GM12878 (cell line): Measurements from ENCODE around the gene TAS2R42. TPM values are rescaled to one million over a fixed set of nuclear protein-coding genes. Genes with fewer than 3 reads are reported as not detected.
A peak's percentile ranks its signal among the peaks of the same experiment; 100 is the strongest.

Experiments used
- ATAC-seq: fragments of 200-7000 bp; cut with Tn5 transposase; 3 replicates; pipeline ENCODE4 v1.9.1; 2020; ENCODE audit warnings: mild to moderate bottlenecking, moderate library complexity
- BruUV-seq: library from RNA; stranded (reverse); fragments of 400-500 nt; replicated peaks from 2 replicates; lab custom pipeline; 2021; lab: Mats Ljungman, UMichigan
- CTCF ChIA-PET: fragments of 300-600 bp; sonication (Branson Sonifier 250); formaldehyde crosslinking; extraction: SDS; loops from one replicate; lab custom pipeline; 2021; ENCODE audit warnings: inconsistent platforms; lab: Yijun Ruan, JAX
- POLR2A ChIA-PET: fragments of 350-600 bp; formaldehyde crosslinking; extraction: SDS; loops from one replicate; lab custom pipeline; 2021; ENCODE audit warnings: inconsistent platforms; lab: Charles Lee
- RAD21 ChIA-PET: fragments of 300-600 bp; sonication (Branson Sonifier 250); formaldehyde crosslinking; loops from one replicate; lab custom pipeline; 2023; ENCODE audit warnings: antibody characterized with exemption; ENCODE audit not compliant: unreplicated experiment; lab: Charles Lee
- SMC1A ChIA-PET: fragments of 300-600 bp; sonication (Branson Sonifier 250); formaldehyde crosslinking; loops from one replicate; lab custom pipeline; 2023; ENCODE audit not compliant: unreplicated experiment, uncharacterized antibody; lab: Charles Lee
- DNase-seq: peaks from one replicate; pipeline ENCODE4 v3.0.0-alpha.2; 2011; ENCODE audit warnings: low read depth, low spot score
- FAIRE-seq: peaks from 3 replicates; lab custom pipeline; 2011; peaks lifted over from hg19 to GRCh38; lab: Jason Lieb, UNC
- H2AFZ ChIP-seq: 2 replicates; pipeline ENCODE4 v1.6.0; 2011; ENCODE audit warnings: low read depth, low read length, control low read depth; ENCODE audit not compliant: control insufficient read depth
- H3K27ac ChIP-seq: 2 replicates; pipeline ENCODE4 v1.5.1; 2011; ENCODE audit warnings: control low read depth; ENCODE audit not compliant: control insufficient read depth, insufficient read depth
- H3K27me3 ChIP-seq, 2 experiments: replicated peaks in 1 of 2; 2 replicates each; pipeline versions ENCODE4 v1.6.0 to v1.6.1; 2011; ENCODE audit warnings: low read length in 1 of 2; ENCODE audit not compliant: control insufficient read depth in 2 of 2, insufficient read depth in 2 of 2
- H3K36me3 ChIP-seq, 2 experiments: 2 replicates each; pipeline ENCODE4 v1.5.1; 2011; ENCODE audit warnings: low read length in 1 of 2; ENCODE audit not compliant: control insufficient read depth in 2 of 2, insufficient read depth in 2 of 2
- H3K4me1 ChIP-seq: 2 replicates; pipeline ENCODE4 v1.6.1; 2011; ENCODE audit warnings: mild to moderate bottlenecking, low read length, moderate library complexity, mixed read lengths; ENCODE audit not compliant: control insufficient read depth, insufficient read depth
- H3K4me2 ChIP-seq: 2 replicates; pipeline ENCODE4 v1.6.0; 2011; ENCODE audit warnings: control low read depth; ENCODE audit not compliant: control insufficient read depth, insufficient read depth
- H3K4me3 ChIP-seq: fragments of 200-600 bp; sonication (generic); 2 replicates; pipeline ENCODE4 v1.5.1; 2016
- H3K79me2 ChIP-seq: 2 replicates; pipeline ENCODE4 v1.6.0; 2011; ENCODE audit warnings: low read length; ENCODE audit not compliant: control insufficient read depth, insufficient read depth
- H3K9ac ChIP-seq: 2 replicates; pipeline ENCODE4 v1.8.0; 2011; ENCODE audit warnings: low read length, control low read depth, mixed read lengths; ENCODE audit not compliant: control insufficient read depth, insufficient read depth
- H3K9me3 ChIP-seq: replicated peaks from 3 replicates; pipeline ENCODE4 v1.5.1; 2011; ENCODE audit warnings: mild to moderate bottlenecking, low read length; ENCODE audit not compliant: control insufficient read depth, insufficient read depth
- H4K20me1 ChIP-seq: 2 replicates; pipeline ENCODE4 v1.6.0; 2011; ENCODE audit not compliant: control insufficient read depth, insufficient read depth
- CBFB ChIP-seq: IDR thresholded peaks from 2 replicates; pipeline ENCODE4 v1.6.1; 2016; ENCODE audit warnings: antibody characterized with exemption, low read depth
- EGR1 ChIP-seq, 2 experiments: IDR thresholded peaks; 1 replicate in 1 of 2; 2 replicates in 1 of 2; pipeline ENCODE4 v1.6.1; 2011 to 2012; ENCODE audit warnings: low read depth in 2 of 2, low read length in 2 of 2, borderline replicate concordance in 1 of 2, mild to moderate bottlenecking in 1 of 2, moderate library complexity in 1 of 2
- FOS ChIP-seq: IDR thresholded peaks from 3 replicates; pipeline ENCODE4 v1.6.1; 2011; ENCODE audit warnings: borderline replicate concordance; ENCODE audit not compliant: insufficient read length; ENCODE audit errors: extremely low read depth
- HCFC1 ChIP-seq: fragments of 150-350 bp; IDR thresholded peaks from 2 replicates; pipeline ENCODE4 v1.6.1; 2014; ENCODE audit warnings: low read length
- HDAC2 ChIP-seq: fragments of 200-600 bp; sonication (generic); IDR thresholded peaks from 2 replicates; pipeline ENCODE4 v1.6.1; 2017
- MEF2A ChIP-seq: IDR thresholded peaks from 2 replicates; pipeline ENCODE4 v1.6.1; 2011; ENCODE audit warnings: low read depth, mild to moderate bottlenecking, low read length, moderate library complexity; ENCODE audit not compliant: insufficient read depth
- MTA2 ChIP-seq: fragments of 450-650 bp; IDR thresholded peaks from 2 replicates; pipeline ENCODE4 v1.6.1; 2016; ENCODE audit warnings: low read depth, mild to moderate bottlenecking, moderate library complexity
- NR2C2 ChIP-seq: IDR thresholded peaks from 2 replicates; pipeline ENCODE4 v1.6.1; 2011; ENCODE audit warnings: borderline replicate concordance, low read depth; ENCODE audit not compliant: control insufficient read depth, insufficient read length
- YY1 ChIP-seq: IDR thresholded peaks from 2 replicates; pipeline ENCODE4 v1.6.1; 2011; ENCODE audit warnings: low read depth, mild to moderate bottlenecking, low read length
- ZNF592 ChIP-seq: fragments of 450-650 bp; IDR thresholded peaks from 2 replicates; pipeline ENCODE4 v1.6.1; 2017; ENCODE audit warnings: mild to moderate bottlenecking, moderate library complexity
- ZZZ3 ChIP-seq: IDR thresholded peaks from 2 replicates; pipeline ENCODE4 v1.6.1; 2011; ENCODE audit warnings: low read depth; ENCODE audit not compliant: control insufficient read depth, insufficient read length
- WGBS: methylation state at CpG from one replicate; pipeline ENCODE4 v1.1.6; 2016; ENCODE audit warnings: low lambda C conversion rate; ENCODE audit not compliant: insufficient replicate concordance, insufficient coverage; ENCODE audit errors: missing lambda C conversion rate; 5-methylcytosine and 5-hydroxymethylcytosine counted together
- in situ Hi-C: fragments of 300-500 bp; cut with MboI; formaldehyde crosslinking; loops from 9 replicates; pipeline ENCODE4 v1.14.3; 2018; ENCODE audit warnings: mixed read lengths
- intact Hi-C: fragments of 100-400 bp; cut with micrococcal nuclease; formaldehyde crosslinking; loops from one replicate; pipeline ENCODE4 v1.14.2; 2022; ENCODE audit not compliant: unreplicated experiment
- polyA plus RNA-seq, 11 experiments: library from polyadenylated mRNA; depleted of rRNA in 4 of 11; unstranded in 6 of 11; stranded (reverse) in 5 of 11; fragments of >200 nt; fragmentation: Nextera tagmentation in 4 of 11; fragmentation: Illumina TruSeq in 1 of 11; extraction: Ambion mirVana in 4 of 11; extraction: Trizol in 1 of 11; gene quantifications; 1 replicate in 1 of 11; 2 replicates in 10 of 11; pipeline versions ENCODE4 v1.2.1 to v1.2.3, GENCODE V29; 2011 to 2016; ENCODE audit warnings: inconsistent platforms in 2 of 11, missing spikeins in 2 of 11, low read depth in 1 of 11
- total RNA-seq, 4 experiments: library from RNA; depleted of rRNA in 3 of 4; stranded (reverse); fragments of >200 nt in 3 of 4; fragmentation: Illumina TruSeq in 1 of 4; extraction: Trizol in 1 of 4; gene quantifications; 2 replicates each; pipeline versions ENCODE4 v1.2.1 to v1.2.3, GENCODE V29; 2013 to 2021

TAS2R42 gene
- total and polyA plus RNA-seq, 10 of the 15 experiments (the other 5 are each of a cell fraction or from before 2014, with no cell fraction given): not detected

- no peak for FAIRE-seq
- Histone ChIP-seq H3K9me3 (peaks cover 7% of the 10 kb centered on the region; the same call in 2 of the 3 replicates), H3K9ac (no peak overlapping the region), H3K4me3 (no peak overlapping the region), H2AFZ (no peak overlapping the region), H3K79me2 (peaks cover 45% of the 10 kb centered on the region), H3K27me3 (no peaks in the 10 kb centered on the region), H3K27ac (no peak overlapping the region), H3K4me1 (no peaks in the 10 kb centered on the region), H4K20me1 (no peaks in the 10 kb centered on the region), H3K4me2 (no peak overlapping the region), H3K36me3 (peaks cover 4 to 21% of the 10 kb centered on the region in 2 experiments)
- DNase-seq: no peak
- ChIA-PET RAD21 (interaction anchor here (2.1 kb wide), 1 partner anchor 10 kb away, joined by 7 read pairs; no protein-coding TSS in a partner anchor), SMC1A (interaction anchor here (1.4 to 2.1 kb wide), 2 partner anchors 10 to 14 kb away, joined by 3 to 20 read pairs; partner anchors contain the start of gene SMIM10L1), CTCF (interaction anchor here (0.6 to 1.8 kb wide), 3 partner anchors 9 to 219 kb away, joined by 3 to 10 read pairs (median 4); partner anchors contain the start of gene SMIM10L1), POLR2A (interaction anchor here (1.0 to 1.1 kb wide), 2 partner anchors 12 to 35 kb away, joined by 3 to 4 read pairs; no protein-coding TSS in a partner anchor)
- ATAC-seq: peak; percentile 36; the same call in 1 of the 3 replicates
- in situ Hi-C loops (no loop called here), intact Hi-C loops (no loop called here)
- TF ChIP-seq HCFC1: peak; percentile 46; the same call in 1 of the 2 replicates
- no peak for TF ChIP-seq NR2C2
- 100% methylated on average over 1 of the region's 1 CpG for WGBS
- BruUV-seq: no TSS peak
Observed at GRCh38 chr12:11162502-11162901, 24.2 kb downstream of the TAS2R42 start.

GRCh38 chr12:11158885-11159444 lies 27.8 kb downstream of the TAS2R42 start:
- Histone ChIP-seq H3K4me2 (no peak overlapping the region), H3K9ac (no peak overlapping the region), H2AFZ (no peak overlapping the region), H3K79me2 (peaks cover 24% of the 10 kb centered on the region), H3K27me3 (no peaks in the 10 kb centered on the region), H4K20me1 (no peaks in the 10 kb centered on the region), H3K36me3 (peaks cover 4 to 8% of the 10 kb centered on the region in 2 experiments), H3K9me3 (peaks cover 8% of the 10 kb centered on the region), H3K4me3 (no peak overlapping the region), H3K27ac (no peak overlapping the region), H3K4me1 (no peaks in the 10 kb centered on the region)
- no peak for ATAC-seq
- ChIA-PET POLR2A (interaction anchor here (1.0 kb wide), 2 partner anchors 9 to 12 kb away, joined by 3 to 5 read pairs; no protein-coding TSS in a partner anchor), SMC1A (interaction anchor here (0.6 to 1.8 kb wide), 4 partner anchors 10 to 22 kb away, joined by 3 to 8 read pairs (median 3); partner anchors contain the start of gene SMIM10L1), CTCF (no interaction called here), RAD21 (interaction anchor here (0.6 kb wide), 1 partner anchor 11 kb away, joined by 3 read pairs; no protein-coding TSS in a partner anchor)
- in situ Hi-C loops (no loop called here), intact Hi-C loops (no loop called here)
- 79% methylated on average over 5 of the region's 5 CpGs for WGBS
- FAIRE-seq: no peak
- no TSS peak for BruUV-seq
- no peak for DNase-seq
- TF ChIP-seq EGR1 (IDR thresholded peaks at IDR 0.05; ENCODE audit: borderline replicate concordance in 1 of 2, low read depth in 2 of 2, low read length in 2 of 2): no peak
- no peak for TF ChIP-seq YY1
- no peak for TF ChIP-seq MTA2
- TF ChIP-seq FOS: no peak
- TF ChIP-seq ZNF592: no peak
- TF ChIP-seq CBFB: no peak
- TF ChIP-seq ZZZ3: no peak
- TF ChIP-seq MEF2A: no peak
- no peak for TF ChIP-seq HDAC2
